ENCODE measurements around the gene SNRPF.

DNA sequence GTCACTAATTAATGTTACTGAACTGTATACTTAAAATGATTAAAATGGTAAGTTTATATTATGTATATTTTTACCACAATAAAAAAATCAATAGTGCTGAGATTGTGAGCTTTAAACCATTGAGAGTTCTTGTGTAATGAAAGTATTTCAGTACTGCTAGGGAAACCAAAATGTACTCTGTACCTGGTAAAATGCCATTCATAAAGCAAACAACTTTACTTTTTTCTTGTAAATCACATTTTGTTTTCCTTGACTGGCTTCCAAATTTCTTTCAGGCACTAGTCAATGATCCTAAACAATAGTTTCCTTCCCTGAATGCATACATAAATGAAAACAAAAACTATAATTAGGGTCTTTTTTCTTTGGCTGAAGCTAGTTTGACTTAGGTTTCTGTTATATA lies 29.4 kb upstream of the SNRPF start:
- TF ChIP-seq EZH2 (IDR thresholded peaks at IDR 0.05; ENCODE audit: borderline replicate concordance, low read depth, low read length, poor library complexity, severe bottlenecking) = no peak
- TF ChIP-seq, protein P1, sequence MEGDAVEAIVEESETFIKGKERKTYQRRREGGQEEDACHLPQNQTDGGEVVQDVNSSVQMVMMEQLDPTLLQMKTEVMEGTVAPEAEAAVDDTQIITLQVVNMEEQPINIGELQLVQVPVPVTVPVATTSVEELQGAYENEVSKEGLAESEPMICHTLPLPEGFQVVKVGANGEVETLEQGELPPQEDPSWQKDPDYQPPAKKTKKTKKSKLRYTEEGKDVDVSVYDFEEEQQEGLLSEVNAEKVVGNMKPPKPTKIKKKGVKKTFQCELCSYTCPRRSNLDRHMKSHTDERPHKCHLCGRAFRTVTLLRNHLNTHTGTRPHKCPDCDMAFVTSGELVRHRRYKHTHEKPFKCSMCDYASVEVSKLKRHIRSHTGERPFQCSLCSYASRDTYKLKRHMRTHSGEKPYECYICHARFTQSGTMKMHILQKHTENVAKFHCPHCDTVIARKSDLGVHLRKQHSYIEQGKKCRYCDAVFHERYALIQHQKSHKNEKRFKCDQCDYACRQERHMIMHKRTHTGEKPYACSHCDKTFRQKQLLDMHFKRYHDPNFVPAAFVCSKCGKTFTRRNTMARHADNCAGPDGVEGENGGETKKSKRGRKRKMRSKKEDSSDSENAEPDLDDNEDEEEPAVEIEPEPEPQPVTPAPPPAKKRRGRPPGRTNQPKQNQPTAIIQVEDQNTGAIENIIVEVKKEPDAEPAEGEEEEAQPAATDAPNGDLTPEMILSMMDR (conservative IDR thresholded peaks at IDR 0.05; ENCODE audit: low read depth, low read length) = no peak

Data from A673 (cell line).